NCI-H2227 (cell line): ENCODE measurements around the gene MYRIP.

Experiments used
- DNase-seq: peaks from one replicate; lab custom pipeline; 2025; ENCODE audit not compliant: unreplicated experiment; lab: John Stamatoyannopoulos, UW

The MYRIP gene

GRCh38 chr3:39900462-39901002 lies 91.1 kb downstream of the MYRIP start:
- DNase-seq, result no peak

GRCh38 chr3:39903253-39903652 lies 93.8 kb downstream of the MYRIP start:
- DNase-seq, result no peak

GRCh38 chr3:39905788-39906187 lies 96.4 kb downstream of the MYRIP start:
- DNase-seq, result no peak

- no peak for DNase-seq
Measured at GRCh38 chr3:39907981-39908380, 98.6 kb downstream of the MYRIP start.

GRCh38 chr3:39910135-39910534 lies 100.7 kb downstream of the MYRIP start:
- no peak for DNase-seq

- no peak for DNase-seq
Measured at GRCh38 chr3:39910826-39911464, 101.5 kb downstream of the MYRIP start.

- DNase-seq, result no peak
Measured at GRCh38 chr3:39911465-39912309, 102.3 kb downstream of the MYRIP start.

GRCh38 chr3:39915027-39915426 lies 105.6 kb downstream of the MYRIP start:
- no peak for DNase-seq

GRCh38 chr3:39917065-39917773 lies 107.8 kb downstream of the MYRIP start:
- no peak for DNase-seq

- DNase-seq, result no peak
Measured at GRCh38 chr3:39919281-39919680, 109.9 kb downstream of the MYRIP start.

- DNase-seq, result no peak
Measured at GRCh38 chr3:39920271-39920670, 110.9 kb downstream of the MYRIP start.

GRCh38 chr3:39927479-39927878 lies 118.1 kb downstream of the MYRIP start:
- no peak for DNase-seq

GRCh38 chr3:39933986-39934693 lies 124.7 kb downstream of the MYRIP start:
- no peak for DNase-seq

GRCh38 chr3:39934696-39935095 lies 125.3 kb downstream of the MYRIP start:
- no peak for DNase-seq

GRCh38 chr3:39935261-39935660 lies 125.9 kb downstream of the MYRIP start:
- DNase-seq, result no peak

GRCh38 chr3:39936848-39937247 lies 127.4 kb downstream of the MYRIP start:
- no peak for DNase-seq

GRCh38 chr3:39937315-39937714 lies 127.9 kb downstream of the MYRIP start:
- no peak for DNase-seq

GRCh38 chr3:39937874-39938273 lies 128.5 kb downstream of the MYRIP start:
- DNase-seq, result no peak

- DNase-seq, result no peak
Measured at GRCh38 chr3:39941931-39942330, 132.5 kb downstream of the MYRIP start.

- DNase-seq, result no peak
Measured at GRCh38 chr3:39960515-39961191, 151.2 kb downstream of the MYRIP start.
